K562 (cell line): ENCODE results near the gene KCNQ5. TPM values are rescaled to one million over a fixed set of nuclear protein-coding genes. Genes with fewer than 3 reads are reported as not detected.

Experiments
- ATAC-seq: fragments of 200-7000 bp; cut with Tn5 transposase; 3 replicates; pipeline ENCODE4 v1.9.1; 2020; ENCODE audit warnings: moderate library complexity
- BruUV-seq: library from RNA; stranded (reverse); fragments of 400-500 nt; replicated peaks from 2 replicates; lab custom pipeline; 2021; lab: Mats Ljungman, UMichigan
- CTCF ChIA-PET: fragments of 300-600 bp; formaldehyde crosslinking; extraction: SDS; loops from one replicate; lab custom pipeline; 2021; ENCODE audit warnings: low intra/inter-chr PET ratio; lab: Yijun Ruan, JAX
- POLR2A ChIA-PET: fragments of 300-600, 350-650 bp; sonication (Branson Sonifier 250); formaldehyde crosslinking; extraction: SDS; loops from one replicate; lab custom pipeline; 2021; ENCODE audit warnings: antibody characterized with exemption, inconsistent platforms; lab: Yijun Ruan, JAX
- DNase-seq, 4 experiments: peaks; one replicate each; pipeline versions ENCODE4 v3.0.0 to v3.0.0-alpha.2; 2011 to 2018; ENCODE audit warnings: low spot score in 3 of 4, mixed read lengths in 3 of 4; ENCODE audit errors: extremely low read depth in 1 of 4
- FAIRE-seq: peaks from 2 replicates; lab custom pipeline; 2011; peaks lifted over from hg19 to GRCh38; lab: Jason Lieb, UNC
- H2AFZ ChIP-seq: 2 replicates; pipeline ENCODE4 v1.6.0; 2011; ENCODE audit warnings: low read depth, low read length, control low read depth, inconsistent platforms
- H3K27ac ChIP-seq: fragments of 200-600 bp; 3 replicates; pipeline ENCODE4 v1.8.0; 2011; ENCODE audit warnings: low read depth, mild to moderate bottlenecking, control low read depth, inconsistent platforms, low read length, moderate library complexity, mixed read lengths; ENCODE audit errors: extremely low read depth
- H3K27me3 ChIP-seq, 2 experiments: fragments of 300-600 bp in 1 of 2; 2 replicates in 1 of 2; 3 replicates in 1 of 2; pipeline versions ENCODE4 v1.6.0 to v1.8.0; 2011; ENCODE audit warnings: inconsistent platforms in 2 of 2, low read length in 2 of 2, mild to moderate bottlenecking in 1 of 2, mixed read lengths in 1 of 2, moderate library complexity in 1 of 2; ENCODE audit not compliant: control insufficient read depth in 2 of 2, insufficient read depth in 2 of 2
- H3K36me3 ChIP-seq: fragments of 300-600 bp; 3 replicates; pipeline ENCODE4 v1.8.0; 2011; ENCODE audit warnings: mild to moderate bottlenecking, low read length, inconsistent platforms; ENCODE audit not compliant: control insufficient read depth, insufficient read depth
- H3K4me1 ChIP-seq, 2 experiments: fragments of 200-600 bp in 1 of 2; replicated peaks in 1 of 2; 2 replicates in 1 of 2; 3 replicates in 1 of 2; pipeline versions ENCODE4 v1.5.1 to v1.8.0; 2011; ENCODE audit warnings: inconsistent platforms in 2 of 2, low read length in 2 of 2, mild to moderate bottlenecking in 1 of 2, mixed read lengths in 1 of 2, moderate library complexity in 1 of 2; ENCODE audit not compliant: control insufficient read depth in 2 of 2, insufficient read depth in 2 of 2
- H3K4me2 ChIP-seq: 2 replicates; pipeline ENCODE4 v1.6.1; 2011; ENCODE audit warnings: low read length, control low read depth, inconsistent platforms, mixed read lengths; ENCODE audit not compliant: insufficient read depth
- H3K4me3 ChIP-seq: fragments of 200-600 bp; sonication (generic), shearing (Covaris generic); 2 replicates; pipeline ENCODE4 v1.5.1; 2016; ENCODE audit warnings: control low read depth, inconsistent platforms
- H3K79me2 ChIP-seq: fragments of 200-600 bp; 3 replicates; pipeline ENCODE4 v1.8.0; 2011; ENCODE audit warnings: low read length, inconsistent platforms; ENCODE audit not compliant: control insufficient read depth, insufficient read depth
- H3K9ac ChIP-seq, 2 experiments: 2 replicates each; pipeline versions ENCODE4 v1.6.0 to v1.6.1; 2011; ENCODE audit warnings: low read depth in 2 of 2, low read length in 2 of 2, control low read depth in 1 of 2, inconsistent platforms in 1 of 2, mild to moderate bottlenecking in 1 of 2, mixed read lengths in 1 of 2; ENCODE audit not compliant: insufficient read depth in 1 of 2
- H3K9me1 ChIP-seq: one replicate; pipeline ENCODE4 v1.6.0; 2011; ENCODE audit warnings: inconsistent platforms, mild to moderate bottlenecking, low read length, moderate library complexity; ENCODE audit not compliant: control insufficient read depth, insufficient read depth
- H3K9me3 ChIP-seq: replicated peaks from 2 replicates; pipeline ENCODE4 v1.5.1; 2011; ENCODE audit warnings: low read depth, low read length, inconsistent platforms; ENCODE audit not compliant: control insufficient read depth, insufficient read depth
- H4K20me1 ChIP-seq: replicated peaks from 2 replicates; pipeline ENCODE4 v1.6.1; 2011; ENCODE audit warnings: low read length, inconsistent platforms, mixed read lengths; ENCODE audit not compliant: control insufficient read depth, insufficient read depth
- MTA3 ChIP-seq: fragments of 450-650 bp; formaldehyde crosslinking; IDR thresholded peaks from 2 replicates; pipeline ENCODE4 v1.6.1; 2017; ENCODE audit warnings: mild to moderate bottlenecking, borderline replicate concordance
- ZNF140 ChIP-seq: fragments of 250-450 bp; sonication (Bioruptor Pico); IDR thresholded peaks from 2 replicates; pipeline ENCODE4 v1.8.0; 2021; ENCODE audit warnings: moderate library complexity, mild to moderate bottlenecking, inconsistent platforms
- ZNF584 ChIP-seq: fragments of 200-800 bp; sonication (Bioruptor generic); IDR thresholded peaks from 2 replicates; pipeline ENCODE4 v1.6.1; 2016; ENCODE audit warnings: low read depth, mild to moderate bottlenecking, missing genetic modification characterization, missing compliant biosample characterization
- ZNF609 ChIP-seq: sonication (generic); formaldehyde crosslinking; IDR thresholded peaks from 2 replicates; pipeline ENCODE4 v1.8.1; 2023; ENCODE audit warnings: missing genetic modification reagents, mild to moderate bottlenecking, borderline replicate concordance
- WGBS: fragments of 100-300 bp; shearing (Covaris generic); methylation state at CpG from one replicate; pipeline ENCODE4 v1.1.6; 2016; ENCODE audit warnings: low coverage, mixed read lengths; ENCODE audit not compliant: insufficient coverage; ENCODE audit errors: missing lambda C conversion rate; 5-methylcytosine and 5-hydroxymethylcytosine counted together
- in situ Hi-C: fragments of 300-500 bp; cut with MboI; formaldehyde crosslinking; loops from 4 replicates; pipeline ENCODE4 v1.15.0; 2018; ENCODE audit warnings: inconsistent platforms, mixed read lengths
- intact Hi-C: fragments of 100-400 bp; cut with micrococcal nuclease; formaldehyde crosslinking; loops from 2 replicates; pipeline ENCODE4 v1.14.2; 2022
- polyA plus RNA-seq, 8 experiments: library from polyadenylated mRNA; depleted of rRNA in 4 of 8; stranded (reverse) in 5 of 8; unstranded in 3 of 8; fragments of >200 nt; fragmentation: Nextera tagmentation in 2 of 8; fragmentation: Illumina TruSeq in 1 of 8; extraction: Ambion mirVana in 2 of 8; extraction: Trizol in 1 of 8; gene quantifications; 2 replicates each; pipeline versions ENCODE4 v1.2.1 to v1.2.3, GENCODE V29; 2011 to 2014; ENCODE audit warnings: inconsistent platforms in 1 of 8, missing spikeins in 1 of 8
- total RNA-seq, 7 experiments: library from RNA; depleted of rRNA in 6 of 7; stranded (reverse); fragments of >200 nt in 6 of 7; fragmentation: Illumina TruSeq in 2 of 7; extraction: Trizol in 2 of 7; gene quantifications; 2 replicates each; pipeline versions ENCODE4 v1.2.1 to v1.2.3, GENCODE V29; 2011 to 2021; ENCODE audit warnings: low replicate concordance in 1 of 7

KCNQ5 gene
- total and polyA plus RNA-seq, 9 of the 15 experiments (the other 6 are each of a cell fraction or from before 2014, with no cell fraction given): 0.31 to 5.9 (median 2.6) TPM

DNA sequence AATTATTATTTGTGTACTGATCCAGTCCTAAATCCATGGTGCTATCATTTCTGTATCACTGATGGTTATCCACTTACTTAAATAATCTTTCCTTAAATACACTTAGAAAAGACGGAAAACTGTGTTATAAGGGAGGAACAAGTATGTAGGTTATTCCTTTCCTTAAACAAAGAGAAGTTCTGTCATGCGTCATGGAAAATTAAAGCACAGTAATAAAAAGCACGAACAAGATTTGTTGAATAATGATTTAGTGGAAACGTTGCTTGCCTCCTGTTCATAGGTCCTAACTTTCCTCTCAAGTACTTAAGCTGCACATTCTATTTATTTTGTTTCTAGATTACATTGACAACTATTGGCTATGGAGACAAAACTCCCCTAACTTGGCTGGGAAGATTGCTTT is 483.1 kb downstream of the KCNQ5 start:
- DNase-seq (no peak), FAIRE-seq (no peak), ATAC-seq (no peak)
- in situ Hi-C loops (no loop called here), intact Hi-C loops (no loop called here)
- ChIA-PET CTCF (no interaction called here), POLR2A (interaction anchor here (2.1 kb wide), 1 partner anchor 21 kb away, joined by 6 read pairs; no protein-coding TSS in a partner anchor)
- H3K9ac ChIP-seq: no peak overlapping the region
- no peaks in the 10 kb centered on the region for H3K79me2 ChIP-seq
- no TSS peak for BruUV-seq
- no peak overlapping the region for H2AFZ ChIP-seq
- no peaks in the 10 kb centered on the region for H4K20me1 ChIP-seq
- no peaks in the 10 kb centered on the region for H3K9me3 ChIP-seq
- no peak overlapping the region for H3K4me3 ChIP-seq
- WGBS: 16% methylated on average over 4 of the region's 4 CpGs
- H3K36me3 ChIP-seq: no peaks in the 10 kb centered on the region
- H3K27ac ChIP-seq: no peak overlapping the region
- no peak overlapping the region for H3K4me2 ChIP-seq
- no peaks in the 10 kb centered on the region for H3K9me1 ChIP-seq
- no peak for TF ChIP-seq ZNF609
- no peak for TF ChIP-seq ZNF584 (CRISPR knock-in tag)
- TF ChIP-seq MTA3: no peak
- TF ChIP-seq ZNF140: no peak
- no peaks in the 10 kb centered on the region; a peak in 1 of 5 replicates for H3K4me1 ChIP-seq
- no peaks in the 10 kb centered on the region for H3K27me3 ChIP-seq
